Panc1 (cell line): ENCODE data around the gene ARHGAP45. TPM values are rescaled to one million over a fixed set of nuclear protein-coding genes. Genes with fewer than 3 reads are reported as not detected.

Experiments
- ATAC-seq: fragments of 200-7000 bp; cut with Tn5 transposase; 2 replicates; pipeline ENCODE4 v1.9.1; 2020; ENCODE audit warnings: mild to moderate bottlenecking, moderate library complexity
- BruUV-seq: library from RNA; stranded (reverse); fragments of 400-500 nt; replicated peaks from 2 replicates; lab custom pipeline; 2021; lab: Mats Ljungman, UMichigan
- CTCF ChIA-PET: fragments of 300-600 bp; sonication (Branson Sonifier 250); formaldehyde crosslinking; loops from one replicate; lab custom pipeline; 2022; ENCODE audit warnings: antibody characterized with exemption; lab: Charles Lee
- POLR2A ChIA-PET: fragments of 300-600 bp; sonication (Branson Sonifier 250); formaldehyde crosslinking; loops from one replicate; lab custom pipeline; 2022; ENCODE audit warnings: antibody characterized with exemption; lab: Charles Lee
- DNase-seq: peaks from one replicate; pipeline ENCODE4 v3.0.0-alpha.2; 2010; ENCODE audit warnings: low read depth, low spot score
- H3K27ac ChIP-seq: 2 replicates; pipeline ENCODE4 v1.5.1; 2011; ENCODE audit warnings: mild to moderate bottlenecking, low read length, inconsistent platforms
- H3K27me3 ChIP-seq: fragments of 200-500 bp; sonication (Bioruptor generic); 2 replicates; pipeline ENCODE4 v1.6.0; 2014; ENCODE audit warnings: low read length, inconsistent platforms; ENCODE audit not compliant: control insufficient read depth, insufficient read depth
- H3K36me3 ChIP-seq: fragments of 200-500 bp; sonication (Bioruptor generic); 2 replicates; pipeline ENCODE4 v1.5.1; 2014; ENCODE audit warnings: inconsistent platforms, mild to moderate bottlenecking, low read length, moderate library complexity; ENCODE audit not compliant: control insufficient read depth, insufficient read depth
- H3K4me1 ChIP-seq: 2 replicates; pipeline ENCODE4 v1.5.1; 2011; ENCODE audit warnings: inconsistent platforms, mild to moderate bottlenecking, low read length, moderate library complexity; ENCODE audit not compliant: control insufficient read depth, insufficient read depth
- H3K4me3 ChIP-seq, 2 experiments: 2 replicates each; pipeline ENCODE4 v1.5.1; 2011 to 2012; ENCODE audit warnings: low read depth in 2 of 2, low read length in 2 of 2, mild to moderate bottlenecking in 2 of 2, inconsistent platforms in 1 of 2, moderate library complexity in 1 of 2
- H3K9me3 ChIP-seq: fragments of 200-500 bp; sonication (Bioruptor generic); 2 replicates; pipeline ENCODE4 v1.5.1; 2014; ENCODE audit warnings: low read depth, mild to moderate bottlenecking, inconsistent platforms, low read length, moderate library complexity; ENCODE audit not compliant: control insufficient read depth, insufficient read depth
- SIN3A ChIP-seq: IDR thresholded peaks from 2 replicates; pipeline ENCODE4 v1.6.1; 2012; ENCODE audit warnings: low read depth, mild to moderate bottlenecking, low read length, moderate library complexity, borderline replicate concordance; ENCODE audit not compliant: insufficient read depth
- in situ Hi-C: cut with HindIII; loops from 2 replicates; pipeline ENCODE4 v1.10.0; 2016; ENCODE audit warnings: low sequenced_read_pairs, low pct_unique_long_range_greater_than_20kb
- intact Hi-C: fragments of 100-400 bp; cut with micrococcal nuclease; formaldehyde crosslinking; loops from one replicate; pipeline ENCODE4 v1.10.0; 2022; ENCODE audit not compliant: unreplicated experiment
- total RNA-seq: library from RNA; stranded (reverse); gene quantifications from one replicate; pipeline ENCODE4 v1.2.1, GENCODE V29; 2021; ENCODE audit not compliant: unreplicated experiment
- TF ChIP-seq, protein P1 (sequence below), 2 experiments: IDR thresholded peaks; 2 replicates each; pipeline ENCODE4 v1.6.1; 2011 to 2012; ENCODE audit warnings: low read depth in 2 of 2, control low read depth in 1 of 2, low read length in 1 of 2, mild to moderate bottlenecking in 1 of 2, moderate library complexity in 1 of 2; ENCODE audit not compliant: insufficient read depth in 1 of 2
- TF ChIP-seq, protein P2 (sequence below): fragments of 450-650 bp; IDR thresholded peaks from 2 replicates; pipeline ENCODE4 v1.5.1; 2017; ENCODE audit warnings: mild to moderate bottlenecking

The ARHGAP45 gene
- total RNA-seq, 1 experiment from 2014 or later, result 27.8 TPM

DNA sequence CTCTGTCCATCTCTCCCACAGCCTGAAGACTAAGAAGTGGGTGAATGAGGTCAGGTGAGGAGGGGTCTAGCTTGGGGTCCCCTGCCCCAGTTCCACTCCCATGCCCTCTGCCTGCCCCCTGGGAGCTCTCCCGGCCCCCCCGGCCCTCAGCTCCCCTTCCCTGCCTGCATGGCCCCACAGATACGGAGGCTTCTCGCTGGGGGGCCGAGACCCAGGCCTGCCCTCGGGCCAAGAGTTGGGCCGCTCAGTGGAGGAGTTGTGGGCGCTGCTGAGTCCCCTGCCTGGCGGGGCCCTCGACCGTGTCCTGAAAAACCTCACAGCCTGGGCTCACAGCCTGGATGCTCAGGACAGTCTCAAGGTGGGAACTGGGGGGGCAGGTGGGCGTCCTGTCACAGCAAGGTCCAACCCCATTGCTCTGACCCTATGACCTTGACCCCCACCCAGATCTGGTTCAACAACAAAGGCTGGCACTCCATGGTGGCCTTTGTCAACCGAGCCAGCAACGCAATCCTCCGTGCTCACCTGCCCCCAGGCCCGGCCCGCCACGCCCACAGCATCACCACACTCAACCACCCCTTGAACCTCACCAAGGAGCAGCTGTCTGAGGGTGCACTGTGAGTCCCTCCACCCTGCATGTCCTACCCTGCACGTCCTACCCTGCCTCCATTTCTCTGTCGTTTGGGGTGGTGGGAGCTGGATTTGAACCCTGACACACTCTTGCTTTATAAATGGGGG lies 10.9 kb upstream of the ARHGAP45 start:
- TF ChIP-seq, protein P1, sequence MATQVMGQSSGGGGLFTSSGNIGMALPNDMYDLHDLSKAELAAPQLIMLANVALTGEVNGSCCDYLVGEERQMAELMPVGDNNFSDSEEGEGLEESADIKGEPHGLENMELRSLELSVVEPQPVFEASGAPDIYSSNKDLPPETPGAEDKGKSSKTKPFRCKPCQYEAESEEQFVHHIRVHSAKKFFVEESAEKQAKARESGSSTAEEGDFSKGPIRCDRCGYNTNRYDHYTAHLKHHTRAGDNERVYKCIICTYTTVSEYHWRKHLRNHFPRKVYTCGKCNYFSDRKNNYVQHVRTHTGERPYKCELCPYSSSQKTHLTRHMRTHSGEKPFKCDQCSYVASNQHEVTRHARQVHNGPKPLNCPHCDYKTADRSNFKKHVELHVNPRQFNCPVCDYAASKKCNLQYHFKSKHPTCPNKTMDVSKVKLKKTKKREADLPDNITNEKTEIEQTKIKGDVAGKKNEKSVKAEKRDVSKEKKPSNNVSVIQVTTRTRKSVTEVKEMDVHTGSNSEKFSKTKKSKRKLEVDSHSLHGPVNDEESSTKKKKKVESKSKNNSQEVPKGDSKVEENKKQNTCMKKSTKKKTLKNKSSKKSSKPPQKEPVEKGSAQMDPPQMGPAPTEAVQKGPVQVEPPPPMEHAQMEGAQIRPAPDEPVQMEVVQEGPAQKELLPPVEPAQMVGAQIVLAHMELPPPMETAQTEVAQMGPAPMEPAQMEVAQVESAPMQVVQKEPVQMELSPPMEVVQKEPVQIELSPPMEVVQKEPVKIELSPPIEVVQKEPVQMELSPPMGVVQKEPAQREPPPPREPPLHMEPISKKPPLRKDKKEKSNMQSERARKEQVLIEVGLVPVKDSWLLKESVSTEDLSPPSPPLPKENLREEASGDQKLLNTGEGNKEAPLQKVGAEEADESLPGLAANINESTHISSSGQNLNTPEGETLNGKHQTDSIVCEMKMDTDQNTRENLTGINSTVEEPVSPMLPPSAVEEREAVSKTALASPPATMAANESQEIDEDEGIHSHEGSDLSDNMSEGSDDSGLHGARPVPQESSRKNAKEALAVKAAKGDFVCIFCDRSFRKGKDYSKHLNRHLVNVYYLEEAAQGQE (IDR thresholded peaks at IDR 0.05; ENCODE audit: insufficient read depth in 1 of 2, low read depth in 2 of 2, low read length in 1 of 2), result no peak
- TF ChIP-seq SIN3A, result no peak
- CTCF ChIA-PET, result interaction anchor here (0.5 kb wide), 1 partner anchor 57 kb away, joined by 5 read pairs; no protein-coding TSS in a partner anchor
- Histone ChIP-seq H3K27ac (no peak overlapping the region), H3K9me3 (no peaks in the 10 kb centered on the region), H3K36me3 (no peaks in the 10 kb centered on the region), H3K4me1 (no peaks in the 10 kb centered on the region), H3K4me3 (no peak overlapping the region), H3K27me3 (no peaks in the 10 kb centered on the region)
- no peak for ATAC-seq
- no peak for DNase-seq
- in situ Hi-C loops, result no loop called here
- POLR2A ChIA-PET, result interaction anchor here (0.6 kb wide), 1 partner anchor 26 kb away, joined by 3 read pairs; no protein-coding TSS in a partner anchor
- BruUV-seq, result no TSS peak
- intact Hi-C loops, result no loop called here

DNA sequence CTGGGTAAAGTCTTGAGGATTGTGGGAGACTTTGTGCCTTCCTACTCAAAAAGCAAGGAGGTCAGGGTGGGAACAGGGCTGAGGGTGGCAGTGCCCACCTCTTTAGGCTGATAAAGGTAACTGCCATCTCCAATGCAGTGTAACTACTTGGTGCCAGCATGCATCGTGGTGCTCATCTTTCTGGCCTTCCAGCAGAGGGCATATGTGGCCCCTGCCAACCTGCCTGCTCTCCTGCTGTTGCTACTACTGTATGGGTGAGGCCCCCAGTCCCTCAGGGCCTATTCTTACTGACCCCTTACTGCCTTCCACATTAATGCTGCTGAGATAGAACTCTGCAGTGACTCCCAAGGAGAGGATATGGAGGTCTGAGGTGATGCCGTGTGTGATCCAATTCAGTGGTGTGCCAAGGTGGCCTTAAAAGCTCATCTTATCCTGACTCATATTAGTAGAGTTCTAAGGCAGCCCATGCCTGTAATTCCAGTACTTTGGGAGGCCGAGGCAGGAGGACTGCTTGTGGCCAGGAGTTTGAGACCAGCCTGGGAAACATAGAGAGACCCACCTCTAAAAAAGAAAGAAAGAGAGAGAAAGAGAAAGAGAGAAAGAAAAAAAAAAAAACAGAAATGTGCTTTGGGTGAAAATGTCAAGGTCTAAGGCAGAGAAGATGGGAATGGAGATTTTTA lies 9.7 kb upstream of the ARHGAP45 start:
- no peak overlapping the region for H3K4me3 ChIP-seq
- TF ChIP-seq, protein P1 (IDR thresholded peaks at IDR 0.05; ENCODE audit: insufficient read depth in 1 of 2, low read depth in 2 of 2, low read length in 1 of 2), result no peak
- TF ChIP-seq, protein P2, sequence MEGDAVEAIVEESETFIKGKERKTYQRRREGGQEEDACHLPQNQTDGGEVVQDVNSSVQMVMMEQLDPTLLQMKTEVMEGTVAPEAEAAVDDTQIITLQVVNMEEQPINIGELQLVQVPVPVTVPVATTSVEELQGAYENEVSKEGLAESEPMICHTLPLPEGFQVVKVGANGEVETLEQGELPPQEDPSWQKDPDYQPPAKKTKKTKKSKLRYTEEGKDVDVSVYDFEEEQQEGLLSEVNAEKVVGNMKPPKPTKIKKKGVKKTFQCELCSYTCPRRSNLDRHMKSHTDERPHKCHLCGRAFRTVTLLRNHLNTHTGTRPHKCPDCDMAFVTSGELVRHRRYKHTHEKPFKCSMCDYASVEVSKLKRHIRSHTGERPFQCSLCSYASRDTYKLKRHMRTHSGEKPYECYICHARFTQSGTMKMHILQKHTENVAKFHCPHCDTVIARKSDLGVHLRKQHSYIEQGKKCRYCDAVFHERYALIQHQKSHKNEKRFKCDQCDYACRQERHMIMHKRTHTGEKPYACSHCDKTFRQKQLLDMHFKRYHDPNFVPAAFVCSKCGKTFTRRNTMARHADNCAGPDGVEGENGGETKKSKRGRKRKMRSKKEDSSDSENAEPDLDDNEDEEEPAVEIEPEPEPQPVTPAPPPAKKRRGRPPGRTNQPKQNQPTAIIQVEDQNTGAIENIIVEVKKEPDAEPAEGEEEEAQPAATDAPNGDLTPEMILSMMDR, result peak; percentile 20
- DNase-seq (no peak), ATAC-seq (peak; percentile 76)
- H3K27me3 ChIP-seq, result no peaks in the 10 kb centered on the region
- no peaks in the 10 kb centered on the region for H3K4me1 ChIP-seq
- no peaks in the 10 kb centered on the region for H3K9me3 ChIP-seq
- ChIA-PET CTCF (no interaction called here), POLR2A (no interaction called here)
- BruUV-seq, result no TSS peak
- in situ Hi-C loops, result no loop called here
- no peaks in the 10 kb centered on the region for H3K36me3 ChIP-seq
- no peak overlapping the region for H3K27ac ChIP-seq
- intact Hi-C loops, result no loop called here
